Activated naive CD4-positive, alpha-beta T cell (primary cell): ENCODE data around the gene NRG2.

Source experiments
- DNase-seq, 4 experiments: peaks; one replicate each; lab custom pipeline; 2025; lab: John Stamatoyannopoulos, UW

NRG2 gene

DNA sequence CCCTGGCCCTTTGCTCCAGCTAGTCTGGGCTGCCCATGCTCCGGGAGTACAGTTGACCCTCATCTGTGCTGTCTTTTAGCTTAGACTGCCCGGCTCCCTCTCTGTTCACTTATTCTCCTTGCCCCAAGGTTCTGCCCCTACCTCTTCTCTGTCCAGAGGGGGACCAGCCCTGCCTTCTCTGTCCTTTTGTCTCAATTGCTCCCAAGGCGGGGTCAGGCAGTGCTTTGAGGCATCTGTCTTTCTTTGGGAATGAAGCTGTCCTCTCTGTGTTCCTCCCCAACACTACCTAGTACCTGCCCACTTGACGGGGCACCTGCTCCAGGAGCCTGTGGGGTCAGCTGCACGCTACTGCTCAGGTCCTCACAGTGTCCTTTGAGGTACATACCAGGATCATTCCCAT lies 188.1 kb downstream of the NRG2 start:
- DNase-seq: no peak

DNA sequence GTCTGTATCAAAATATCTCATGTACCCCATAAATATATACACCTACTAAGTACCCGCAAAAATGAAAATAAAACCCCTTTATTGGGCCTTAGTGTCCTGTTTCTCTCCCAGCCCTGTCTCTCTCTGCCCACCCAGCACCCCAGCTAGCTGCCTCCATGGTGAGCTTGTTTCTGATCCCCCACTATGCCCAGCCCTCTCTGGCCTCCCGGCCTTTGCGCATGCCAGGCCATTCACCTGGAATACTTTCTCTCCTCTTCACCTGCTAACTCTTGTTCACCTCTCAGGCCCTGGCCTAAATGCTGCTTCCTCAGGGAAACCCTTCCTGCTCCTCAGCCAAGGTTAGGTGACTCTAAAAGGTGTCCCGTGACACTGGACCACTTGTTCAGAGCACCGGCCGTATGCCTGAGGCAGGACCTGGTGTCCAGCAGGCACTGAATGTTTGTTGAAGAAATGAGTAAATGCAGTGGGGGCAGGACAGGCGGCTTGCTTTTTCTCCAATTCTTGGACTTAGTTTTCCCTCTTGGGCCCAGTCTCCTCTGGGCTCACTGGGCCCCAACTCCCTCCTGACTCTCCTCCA lies 189.0 kb downstream of the NRG2 start:
- DNase-seq: no peak

DNA sequence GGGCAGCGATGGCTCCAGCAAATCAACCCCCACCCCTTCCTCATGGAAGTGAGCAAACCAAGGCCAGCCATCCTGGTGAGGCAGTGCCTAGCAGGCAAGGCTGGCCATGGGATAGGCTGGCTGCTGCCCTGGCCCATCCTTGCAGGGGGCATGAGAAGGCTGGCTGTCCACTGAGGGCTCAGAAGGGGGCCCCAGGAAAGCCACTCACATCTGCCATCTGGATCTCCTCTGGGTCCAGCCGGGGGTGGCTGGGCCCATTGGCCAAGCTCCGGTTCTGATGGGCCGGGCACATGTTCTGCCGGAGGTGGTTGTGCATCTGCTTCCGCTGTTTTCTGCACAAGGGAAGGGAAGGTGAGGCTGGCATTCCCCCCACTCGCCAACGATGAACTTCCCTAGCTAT lies 190.4 kb downstream of the NRG2 start:
- no peak for DNase-seq

DNA sequence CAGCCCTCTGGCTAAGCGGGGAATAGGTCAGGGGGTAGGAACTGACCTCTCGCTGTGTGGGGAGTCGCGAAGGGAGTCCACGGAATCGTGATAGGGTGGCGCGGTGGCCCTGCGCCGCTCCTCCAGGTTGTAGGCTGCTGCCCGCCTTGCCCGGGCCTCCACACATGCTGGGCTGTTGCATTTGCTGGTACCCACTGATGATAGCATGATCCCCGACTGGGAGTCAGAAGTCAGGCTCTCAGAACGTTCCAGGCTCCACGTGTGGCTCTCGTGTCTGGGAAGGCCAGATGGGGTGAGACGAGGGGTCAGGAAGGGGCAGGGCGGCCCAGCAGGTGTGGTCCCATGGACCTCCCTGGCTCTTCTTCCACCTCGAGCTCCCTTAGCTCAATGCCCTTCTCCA lies 191.5 kb downstream of the NRG2 start:
- DNase-seq: no peak

DNA sequence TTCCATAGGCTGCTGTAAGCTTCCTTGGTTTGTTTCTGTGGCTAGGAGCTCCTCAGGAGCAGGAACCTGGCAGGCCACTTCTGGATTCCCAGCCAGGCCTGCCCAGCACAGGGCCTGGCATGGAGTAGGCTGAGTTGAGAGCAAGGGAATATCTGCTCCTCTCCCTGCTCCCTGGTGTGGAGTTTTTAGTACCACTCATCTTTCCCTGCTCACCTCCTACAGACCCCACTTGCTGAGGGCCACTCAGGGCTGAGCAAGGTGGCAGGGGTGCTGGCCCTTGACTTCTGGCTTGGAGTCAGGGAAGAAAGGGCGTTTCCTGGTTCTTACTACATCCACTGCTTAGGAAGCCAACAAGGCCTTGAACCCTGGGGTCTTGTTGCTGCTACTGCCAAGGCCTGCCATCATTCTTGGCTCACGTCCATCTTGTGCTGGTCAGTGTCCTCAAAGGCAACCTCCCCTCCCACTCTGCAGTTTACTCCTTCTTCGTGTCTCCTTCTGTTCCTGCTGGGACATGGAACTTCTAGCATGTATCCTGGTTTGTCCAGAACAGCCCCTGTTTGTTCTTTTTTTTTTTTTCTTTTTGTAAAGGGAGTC lies 192.6 kb downstream of the NRG2 start:
- DNase-seq: no peak

DNA sequence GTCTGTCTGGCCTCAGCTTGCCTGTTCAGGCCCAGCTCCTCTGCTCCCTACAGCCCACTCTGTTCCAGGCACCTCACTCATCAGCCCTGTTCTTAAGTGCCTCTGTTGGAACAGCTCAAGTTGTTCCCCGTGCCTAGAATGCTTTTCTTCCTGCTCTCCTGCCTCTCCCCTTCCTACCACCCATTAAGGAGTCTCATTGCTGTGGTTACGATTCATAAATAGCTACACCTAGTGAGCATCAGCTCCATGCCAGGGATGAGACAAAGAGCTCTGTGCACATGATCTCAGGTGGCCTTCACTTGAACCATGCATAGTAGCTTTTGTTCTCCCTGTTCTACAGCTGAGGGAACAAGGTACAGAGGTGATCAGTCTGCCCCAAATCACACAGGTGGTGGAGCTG lies 193.2 kb downstream of the NRG2 start:
- DNase-seq: no peak

DNA sequence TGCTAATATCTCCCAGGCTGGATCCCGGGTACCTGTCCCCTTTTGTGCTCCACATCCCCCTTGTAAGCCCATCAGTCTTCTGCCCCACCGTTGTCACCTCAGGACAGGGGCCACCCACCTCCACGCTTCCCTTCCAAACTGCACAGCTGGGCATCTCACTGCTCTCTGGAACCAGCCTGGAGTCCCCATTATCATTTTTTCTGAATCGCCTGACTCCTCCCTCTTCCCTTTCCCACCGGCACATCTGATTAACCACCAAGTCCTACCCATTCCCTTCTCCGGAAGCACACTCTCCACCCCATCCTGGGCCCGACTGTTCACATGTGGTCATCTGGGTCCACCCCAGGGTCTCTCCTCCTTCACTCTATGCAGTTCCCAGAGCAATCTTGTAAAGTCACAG lies 193.6 kb downstream of the NRG2 start:
- DNase-seq: no peak

DNA sequence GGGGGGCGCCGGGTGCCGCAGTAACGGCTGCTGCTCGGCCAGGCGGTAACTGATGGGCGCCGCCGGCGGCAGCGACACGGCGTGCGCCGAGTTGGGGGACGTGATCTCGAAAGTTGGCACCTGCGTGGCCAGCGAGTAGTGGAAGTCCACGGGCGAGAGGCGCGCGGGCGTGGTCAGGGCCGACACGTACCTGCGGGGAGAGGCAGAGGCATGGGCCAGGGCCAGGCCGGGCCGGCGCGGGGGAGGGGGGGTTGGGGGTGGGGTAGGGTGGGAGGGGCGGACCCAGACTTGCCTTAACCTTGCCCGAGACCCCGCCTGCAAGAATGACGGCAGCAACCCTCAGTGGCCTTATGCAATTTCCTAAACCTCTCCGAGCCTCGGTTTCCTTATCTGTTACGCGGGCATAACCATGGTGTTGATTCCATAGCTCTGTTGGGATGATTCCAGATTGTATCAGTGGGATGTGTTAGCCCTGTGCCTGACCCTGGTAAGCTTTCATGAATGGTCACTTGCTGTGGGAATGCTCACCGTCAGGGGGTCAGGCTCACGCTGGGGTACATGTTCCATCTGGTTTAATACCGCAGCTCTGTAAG lies 194.5 kb downstream of the NRG2 start:
- peak in 2 of 4 experiments; percentile 46 to 51 for DNase-seq

DNA sequence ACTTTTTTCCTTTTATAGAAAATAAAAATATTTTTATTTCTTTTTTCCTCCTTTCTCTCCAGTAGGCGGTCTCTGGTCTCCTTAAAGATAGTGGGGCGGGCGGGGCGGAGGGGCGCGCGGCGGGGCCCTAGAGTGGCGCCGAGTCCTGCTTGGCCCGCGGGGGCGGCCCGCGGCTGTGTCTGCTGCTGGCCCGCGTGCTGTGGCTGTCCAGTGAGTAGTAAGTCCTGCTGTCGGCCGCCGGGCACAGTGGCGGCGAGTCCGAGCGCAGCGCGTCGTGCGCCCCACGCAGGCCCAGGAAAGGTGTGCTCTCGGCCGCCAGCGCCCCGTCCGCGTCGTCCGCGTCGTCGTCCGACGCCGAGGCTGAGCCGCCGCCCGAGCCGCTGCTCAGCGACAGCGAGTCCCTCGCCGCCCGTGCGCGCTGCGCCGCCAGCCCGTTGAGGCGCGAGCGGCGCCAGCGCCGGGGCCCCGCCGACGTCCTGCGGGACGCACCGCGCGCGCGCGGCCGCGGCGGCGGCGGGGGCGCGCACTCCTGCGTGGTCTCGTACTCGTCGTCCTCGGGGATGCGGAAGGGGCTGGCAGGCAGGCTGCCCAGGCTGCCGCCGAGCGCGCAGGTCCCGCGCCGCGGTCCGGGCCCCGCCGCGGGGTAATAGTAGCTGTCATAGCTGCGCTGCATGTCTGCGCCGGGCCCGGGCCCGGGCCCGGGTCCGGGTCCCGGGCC lies 195.2 kb downstream of the NRG2 start:
- DNase-seq: peak; percentile 29 to 77 (median 60)

DNA sequence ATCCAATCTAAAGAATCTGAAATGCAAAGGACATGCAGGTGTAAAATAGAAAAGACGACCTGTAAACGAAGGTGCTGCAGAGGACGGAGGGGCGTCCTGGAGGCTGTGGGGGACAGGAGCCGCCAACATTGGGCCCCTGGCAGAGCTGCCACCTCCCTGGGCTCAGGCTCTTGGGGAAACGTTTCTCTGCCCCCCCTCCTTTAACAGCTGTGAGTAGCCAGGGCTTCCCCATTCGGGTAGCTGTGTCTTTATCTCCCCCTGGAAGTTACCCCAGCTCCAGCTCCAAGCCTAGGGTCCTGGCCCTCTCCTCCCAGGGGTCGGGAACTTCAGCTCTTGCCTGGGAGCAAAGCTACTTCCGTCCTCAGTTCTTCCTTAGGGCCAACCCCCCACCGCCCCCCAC lies 196.0 kb downstream of the NRG2 start:
- no peak for DNase-seq

DNA sequence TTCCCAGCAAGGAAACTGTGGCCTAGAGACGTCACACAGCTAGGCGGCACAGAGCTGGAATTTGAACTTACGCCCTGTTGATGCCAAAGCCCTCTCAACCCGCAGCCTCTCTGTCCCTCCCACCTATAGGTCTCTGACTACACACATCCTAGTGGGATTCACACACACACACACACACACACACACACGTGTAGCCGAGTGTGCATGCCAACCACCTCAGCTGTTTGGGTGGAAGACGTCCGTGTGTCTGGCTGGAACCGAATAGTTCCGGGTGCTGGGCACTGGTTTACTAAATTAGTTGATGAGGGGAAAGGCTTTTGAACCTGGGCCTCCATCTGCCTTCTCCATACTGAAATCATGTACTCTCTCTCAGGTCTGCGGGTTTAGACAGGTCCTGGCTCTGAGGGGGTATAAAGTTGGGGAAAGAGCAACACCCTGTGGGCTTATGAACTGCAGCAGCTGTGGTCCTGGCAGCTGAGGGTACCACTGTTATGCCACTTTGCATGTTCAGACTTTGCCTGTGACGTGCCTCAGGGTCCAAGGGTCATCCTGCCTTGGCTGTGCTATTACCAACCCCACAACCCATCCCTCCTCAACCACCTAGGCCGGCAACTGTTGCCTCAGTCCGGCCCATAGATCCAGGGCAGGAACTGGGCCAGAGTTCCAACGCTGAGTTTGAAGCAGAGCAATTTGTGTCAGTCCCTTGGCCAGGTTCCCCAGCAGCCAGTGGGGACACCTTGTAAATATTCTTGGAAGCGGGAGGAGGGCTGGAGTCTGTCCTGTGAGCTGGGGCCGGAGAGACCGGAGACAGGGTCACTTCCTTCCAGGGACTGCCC lies 197.0 kb downstream of the NRG2 start:
- no peak for DNase-seq

DNA sequence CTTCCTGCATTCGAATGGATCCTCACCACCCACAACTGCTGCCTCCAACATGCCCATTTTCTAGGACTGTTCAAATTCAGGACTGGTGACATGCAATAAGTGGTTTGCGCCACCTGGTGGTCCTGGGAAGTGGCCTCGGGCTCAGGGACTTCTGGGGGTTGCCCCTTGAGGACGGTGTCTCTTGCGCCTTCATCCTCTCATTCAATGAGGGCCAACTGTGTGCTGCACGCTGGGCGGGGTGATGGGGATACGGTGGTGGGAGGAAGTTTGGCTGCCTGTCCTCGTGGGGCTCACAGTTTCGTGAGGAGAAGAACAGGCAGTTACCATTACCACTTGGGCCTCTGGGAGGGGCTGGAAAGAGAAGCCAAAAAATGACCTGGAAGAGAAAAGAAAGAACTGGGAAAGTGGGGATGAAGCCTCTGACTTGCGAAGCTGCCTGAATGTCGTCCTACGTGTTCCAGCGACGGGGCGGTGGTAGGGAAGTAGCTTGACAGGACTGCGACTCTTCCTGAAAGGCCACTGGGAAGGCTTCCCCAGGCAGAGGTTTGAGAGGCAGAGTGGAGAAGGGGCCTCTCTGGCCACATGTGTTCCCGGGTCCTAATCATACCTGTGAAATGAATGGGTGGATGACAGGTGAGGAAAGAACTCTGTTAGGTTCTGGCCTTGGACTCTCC lies 198.5 kb downstream of the NRG2 start:
- peak; percentile 12 to 58 (median 45) for DNase-seq

DNA sequence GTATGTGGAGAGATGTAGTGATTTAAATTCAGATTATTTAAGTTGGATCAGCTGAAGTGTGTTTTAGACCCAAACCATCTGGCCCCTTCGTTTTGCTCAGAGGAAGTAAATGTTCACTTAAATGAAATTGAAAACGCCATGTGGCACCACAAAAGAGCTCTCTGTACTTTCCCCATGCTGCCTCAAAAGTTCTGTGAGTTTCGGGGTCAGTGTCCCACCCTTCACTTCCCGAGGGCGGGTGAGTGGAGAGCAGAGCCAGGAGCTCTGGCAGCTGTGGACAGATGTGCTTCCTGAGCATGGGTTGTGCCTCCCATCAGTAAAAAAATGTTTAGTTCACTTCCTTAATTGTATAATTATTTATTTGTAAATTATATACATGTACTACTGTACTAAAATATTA lies 199.1 kb downstream of the NRG2 start:
- DNase-seq: no peak

DNA sequence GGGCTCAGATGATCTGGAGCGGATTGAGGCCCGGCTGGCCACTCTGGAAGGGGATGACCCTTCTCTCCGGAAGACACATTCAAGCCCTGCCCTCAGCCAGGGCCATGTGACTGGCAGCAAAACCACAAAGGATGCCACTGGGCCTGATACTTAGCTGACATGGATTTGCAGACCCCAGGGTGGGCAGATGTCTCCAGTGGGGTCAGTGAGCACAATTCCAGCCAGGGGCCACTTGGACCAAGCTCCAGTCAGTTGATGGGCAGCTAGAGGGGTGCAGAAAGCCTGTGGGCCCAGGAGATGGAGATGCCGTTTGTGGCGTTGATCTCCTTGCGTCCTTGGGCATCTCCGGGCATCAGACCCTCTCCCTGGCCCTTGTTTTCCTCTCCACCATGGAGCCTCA lies 200.8 kb downstream of the NRG2 start:
- no peak for DNase-seq

DNA sequence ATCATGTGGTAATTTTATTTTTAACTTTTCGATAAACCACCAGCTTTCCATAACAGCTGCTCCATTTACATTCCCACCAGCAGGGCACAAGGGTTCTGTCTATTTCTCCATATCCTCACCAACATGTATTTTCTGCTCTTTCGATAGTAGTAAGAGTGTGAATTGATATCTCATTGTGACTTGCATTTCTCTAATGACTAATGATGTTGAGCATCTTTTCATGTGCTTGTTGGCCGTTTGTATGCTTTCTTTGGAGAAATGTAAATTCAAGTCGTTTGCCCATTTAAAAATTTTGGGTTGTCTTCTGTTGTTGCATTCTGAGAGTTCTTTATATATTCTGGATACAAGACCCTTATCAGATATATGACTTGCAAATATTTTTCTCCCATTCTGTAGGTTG lies 201.6 kb downstream of the NRG2 start:
- no peak for DNase-seq

DNA sequence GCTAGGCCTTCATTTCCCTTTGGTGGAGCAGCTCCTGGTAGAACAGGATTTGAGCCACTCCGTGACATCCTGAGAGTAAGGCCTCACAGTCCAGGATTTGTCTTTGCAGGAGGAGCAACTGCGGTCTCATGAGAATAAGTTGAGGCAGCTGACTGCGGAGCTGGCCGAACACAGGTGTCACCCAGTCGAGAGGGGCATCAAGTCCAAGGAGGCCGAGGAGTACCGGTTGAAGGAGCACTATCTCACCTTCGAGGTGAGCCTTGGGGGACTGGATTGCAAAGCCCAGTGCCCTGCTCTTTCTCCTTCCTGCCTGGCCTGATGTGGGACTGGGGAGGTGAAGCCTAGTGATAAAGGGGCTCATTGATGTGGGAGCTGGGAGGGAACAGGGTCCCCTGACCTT lies 203.2 kb downstream of the NRG2 start:
- no peak for DNase-seq

DNA sequence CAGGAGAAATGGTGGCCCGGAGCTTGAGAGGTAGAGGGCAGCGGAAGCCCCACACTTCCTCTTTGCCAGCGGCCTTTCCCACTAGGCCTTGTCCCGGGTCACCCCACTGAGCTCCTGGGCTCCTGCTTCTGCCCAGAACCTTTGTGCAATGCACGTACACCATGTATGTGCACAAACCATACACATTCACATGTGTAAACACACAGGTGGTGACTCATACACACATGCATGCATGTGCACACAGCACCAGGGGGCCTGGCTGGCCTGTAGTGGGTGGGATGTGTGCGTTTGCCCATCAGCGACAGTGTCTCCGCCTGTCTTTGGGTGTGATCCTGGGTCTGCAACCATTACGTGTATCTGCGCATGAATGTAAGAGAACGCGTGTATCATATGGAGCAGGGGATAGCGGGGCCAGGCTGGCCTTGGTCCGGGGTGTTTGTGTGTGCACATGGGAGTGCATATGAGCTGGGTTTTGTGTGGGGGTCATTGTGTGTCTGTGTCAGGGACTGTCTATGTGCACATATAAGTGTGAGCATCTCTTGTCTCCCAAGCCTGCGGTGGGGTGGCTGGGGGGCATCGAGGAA lies 203.8 kb downstream of the NRG2 start:
- no peak for DNase-seq

DNA sequence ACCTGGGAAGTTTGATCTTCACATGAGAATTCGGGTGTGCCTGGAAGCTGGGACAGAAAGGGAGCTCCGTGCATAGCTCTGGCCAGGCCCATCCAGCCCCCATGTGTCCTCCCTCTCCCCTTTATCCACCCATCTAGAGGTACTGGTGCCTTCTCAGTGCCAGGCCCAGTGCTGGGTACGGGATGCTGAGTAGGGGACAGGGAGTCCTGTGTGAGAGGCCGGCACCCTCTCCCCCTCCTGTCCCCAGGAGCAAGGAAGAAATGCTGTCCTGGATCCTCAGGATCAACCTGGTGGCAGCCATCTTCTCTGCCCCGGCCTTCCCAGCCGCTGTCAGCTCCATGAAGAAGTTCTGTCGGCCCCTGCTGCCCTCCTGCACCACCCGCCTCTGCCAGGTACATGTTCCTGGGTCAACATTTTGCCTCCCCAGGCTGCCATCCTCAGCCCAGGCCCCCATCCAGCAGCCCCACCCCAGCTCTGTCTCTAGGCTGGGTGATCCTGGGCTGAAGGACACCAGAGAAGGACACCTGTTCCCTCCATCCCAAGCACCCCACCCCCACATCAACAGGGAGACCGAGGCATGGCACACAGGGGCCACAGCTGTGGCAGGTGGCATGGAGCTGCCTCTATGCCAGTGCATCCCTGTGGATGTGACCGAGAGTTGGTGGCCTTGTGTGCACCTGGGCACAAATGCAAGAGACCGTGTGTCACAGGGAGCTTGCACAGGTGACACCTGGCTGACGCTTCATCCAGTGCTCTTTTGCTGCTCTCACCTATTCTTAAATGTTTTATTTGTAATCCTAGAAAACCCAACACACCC lies 204.5 kb downstream of the NRG2 start:
- DNase-seq: no peak

DNA sequence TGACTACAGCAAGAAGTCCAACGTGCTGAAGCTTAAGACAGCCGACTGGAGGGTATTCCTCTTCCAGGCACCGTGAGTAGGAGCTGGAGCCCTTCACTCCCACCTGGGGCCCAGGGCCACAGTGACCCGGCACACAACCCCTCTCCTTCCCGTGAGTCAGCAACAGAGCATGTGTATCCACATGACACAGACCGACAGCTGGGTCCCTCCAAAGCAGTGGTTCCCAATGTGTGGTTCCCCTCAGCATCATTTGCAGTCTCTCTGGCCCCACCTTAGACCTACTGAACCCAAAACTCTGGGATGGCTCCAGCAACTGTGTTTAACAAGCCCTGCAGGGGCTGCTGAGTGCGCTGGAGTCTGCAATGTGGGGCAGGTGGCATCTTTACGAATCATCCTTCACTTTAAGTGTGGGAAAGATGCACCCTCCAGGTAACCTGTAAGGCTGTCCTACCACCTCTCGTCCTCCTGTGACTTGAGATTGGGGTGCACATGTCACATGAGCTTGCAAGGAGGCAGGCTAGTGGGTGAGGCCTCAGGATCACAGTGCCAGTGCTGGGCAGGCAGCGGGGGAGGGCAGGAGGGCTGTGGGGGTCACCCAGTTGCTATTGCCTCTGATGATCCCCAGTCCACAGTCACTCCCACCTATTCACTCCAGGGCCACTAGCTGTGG lies 205.3 kb downstream of the NRG2 start:
- DNase-seq: no peak
